Uterus (tissue), 2 donors: ENCODE results near the gene NDUFB2.

Source experiments
- CTCF ChIP-seq, 4 experiments: fragments of 200-600 bp in 2 of 4; fragments of 450-650 bp in 2 of 4; sonication (generic) in 2 of 4; IDR thresholded peaks; one replicate each; pipeline ENCODE4 v1.5.1; 2016 to 2019; ENCODE audit warnings: antibody characterized with exemption in 4 of 4, mild to moderate bottlenecking in 2 of 4, moderate library complexity in 1 of 4
- POLR2A ChIP-seq, 2 donors: fragments of 450-650 bp; IDR thresholded peaks; one replicate each; pipeline ENCODE4 v1.6.1; 2016; ENCODE audit warnings: antibody characterized with exemption in 2 of 2, mild to moderate bottlenecking in 1 of 2, moderate library complexity in 1 of 2

- TF ChIP-seq CTCF (IDR thresholded peaks at IDR 0.05) (no peak), POLR2A (IDR thresholded peaks at IDR 0.05) (no peak)
These were observed 50.2 kb downstream of the NDUFB2 start for GRCh38 chr7:140746751-140747150.
